22Rv1 (cell line): ENCODE results near the gene RFESD.

Source experiments
- CTCF ChIP-seq: fragments of 450-650 bp; IDR thresholded peaks from 2 replicates; pipeline ENCODE4 v1.5.1; 2017; ENCODE audit warnings: mild to moderate bottlenecking
- ZFX ChIP-seq: fragments of 450-650 bp; IDR thresholded peaks from 2 replicates; pipeline ENCODE4 v1.6.1; 2017; ENCODE audit warnings: antibody characterized with exemption, borderline replicate concordance

DNA sequence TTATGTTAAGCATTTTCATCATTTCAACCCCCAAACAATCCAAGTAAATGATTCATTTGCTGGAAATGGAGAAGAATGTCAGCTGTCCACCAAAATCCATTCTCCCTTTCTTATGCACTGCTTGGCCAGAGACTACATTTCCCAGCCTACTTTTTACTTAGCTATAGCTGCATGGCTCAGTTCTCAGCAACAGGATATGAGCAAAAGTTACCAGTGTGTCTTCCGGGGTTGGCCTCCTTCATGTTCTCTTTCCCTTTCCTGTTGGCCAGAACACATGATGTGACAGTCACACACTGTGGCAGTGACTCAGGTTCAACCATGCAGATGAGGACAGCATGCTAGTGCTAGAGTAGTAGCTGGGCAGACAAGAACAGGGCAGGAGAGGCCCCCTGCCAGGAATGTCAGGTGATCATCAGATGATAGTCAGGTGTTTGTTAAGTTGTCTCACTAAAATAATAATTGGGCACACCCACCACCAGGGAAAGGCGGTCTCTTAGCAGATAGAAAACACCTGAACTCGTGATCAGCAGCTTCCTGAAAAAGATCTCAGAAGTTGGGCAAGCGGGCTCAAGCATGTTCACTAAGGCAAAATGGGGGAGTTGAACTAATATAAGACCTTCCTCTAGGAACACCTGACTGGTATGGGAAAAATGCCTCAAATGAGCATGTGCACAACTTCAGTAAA lies 14.4 kb upstream of the RFESD start:
- TF ChIP-seq CTCF, result no peak
- TF ChIP-seq ZFX, result no peak
